ENCODE results near the gene MTSS2.
A peak's percentile ranks its signal among the peaks of the same experiment; 100 is the strongest.
"Not testable (repeated sequence)": the region's sequence is repeated elsewhere in the genome, so short reads cannot be mapped to it uniquely, and the experiment has no call there.

MTSS2 gene

DNA sequence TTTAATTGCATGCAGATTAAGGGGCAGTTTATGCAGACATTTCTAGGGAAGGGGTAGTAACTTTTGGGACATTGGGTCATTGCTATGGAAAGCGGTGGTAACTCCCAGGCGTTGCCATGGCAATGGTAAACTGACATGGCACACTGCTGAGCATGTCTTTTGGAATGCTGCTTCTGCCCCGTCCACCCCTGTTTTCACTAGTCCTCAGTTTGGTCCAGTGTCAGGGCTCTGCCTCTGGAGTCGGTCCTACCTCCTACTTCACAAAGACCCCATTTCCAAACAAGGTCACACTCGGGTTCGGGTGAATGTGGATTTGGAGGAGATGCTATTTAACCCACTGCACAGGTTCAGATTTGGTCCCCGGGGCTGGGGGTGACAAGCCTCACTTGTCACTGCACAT lies 36.6 kb downstream of the MTSS2 start:
- DNase-seq, result peak; percentile 48
- no peaks in the 10 kb centered on the region for H3K27me3 ChIP-seq (replicated peaks)
- in situ Hi-C loops (cut with HindIII; ENCODE audit: low pct_ligation_motif_present, low sequenced_read_pairs), result no loop called here
- no peaks in the 10 kb centered on the region for H3K36me3 ChIP-seq (replicated peaks)
- no peak overlapping the region for H3K4me3 ChIP-seq (ENCODE audit: low read depth, low read length)
- H3K27ac ChIP-seq, result no peak overlapping the region
- TF ChIP-seq, protein P1, sequence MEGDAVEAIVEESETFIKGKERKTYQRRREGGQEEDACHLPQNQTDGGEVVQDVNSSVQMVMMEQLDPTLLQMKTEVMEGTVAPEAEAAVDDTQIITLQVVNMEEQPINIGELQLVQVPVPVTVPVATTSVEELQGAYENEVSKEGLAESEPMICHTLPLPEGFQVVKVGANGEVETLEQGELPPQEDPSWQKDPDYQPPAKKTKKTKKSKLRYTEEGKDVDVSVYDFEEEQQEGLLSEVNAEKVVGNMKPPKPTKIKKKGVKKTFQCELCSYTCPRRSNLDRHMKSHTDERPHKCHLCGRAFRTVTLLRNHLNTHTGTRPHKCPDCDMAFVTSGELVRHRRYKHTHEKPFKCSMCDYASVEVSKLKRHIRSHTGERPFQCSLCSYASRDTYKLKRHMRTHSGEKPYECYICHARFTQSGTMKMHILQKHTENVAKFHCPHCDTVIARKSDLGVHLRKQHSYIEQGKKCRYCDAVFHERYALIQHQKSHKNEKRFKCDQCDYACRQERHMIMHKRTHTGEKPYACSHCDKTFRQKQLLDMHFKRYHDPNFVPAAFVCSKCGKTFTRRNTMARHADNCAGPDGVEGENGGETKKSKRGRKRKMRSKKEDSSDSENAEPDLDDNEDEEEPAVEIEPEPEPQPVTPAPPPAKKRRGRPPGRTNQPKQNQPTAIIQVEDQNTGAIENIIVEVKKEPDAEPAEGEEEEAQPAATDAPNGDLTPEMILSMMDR (IDR thresholded peaks at IDR 0.05; ENCODE audit: low read depth, low read length, missing control alignments), result no peak

DNA sequence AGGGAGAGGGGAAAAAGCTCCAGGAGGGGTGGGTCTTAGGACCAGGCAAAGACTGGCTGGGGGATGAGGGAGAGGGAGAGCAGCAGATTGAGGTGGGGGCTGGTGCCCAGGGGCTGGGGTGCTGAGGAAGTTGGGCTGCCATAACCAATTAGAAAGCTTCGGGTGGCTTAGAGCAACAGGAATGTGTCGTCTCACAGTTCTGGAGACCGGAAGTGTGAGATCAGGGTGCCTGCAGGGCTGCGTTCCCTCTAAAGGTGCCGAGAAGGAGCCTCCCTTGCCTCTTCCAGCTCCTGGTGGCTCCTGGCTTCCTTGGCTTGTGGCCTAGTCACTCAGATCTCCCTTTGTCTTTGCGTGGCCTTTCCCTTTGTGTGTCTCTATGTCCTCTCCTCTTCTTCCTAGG lies 37.2 kb downstream of the MTSS2 start:
- Histone ChIP-seq H3K4me3 (ENCODE audit: low read depth, low read length) (no peak overlapping the region), H3K27me3 (replicated peaks) (no peaks in the 10 kb centered on the region), H3K27ac (no peak overlapping the region), H3K36me3 (replicated peaks) (no peaks in the 10 kb centered on the region)
- no peak for DNase-seq
- in situ Hi-C loops (cut with HindIII; ENCODE audit: low pct_ligation_motif_present, low sequenced_read_pairs), result no loop called here
- TF ChIP-seq, protein P1 (IDR thresholded peaks at IDR 0.05; ENCODE audit: low read depth, low read length, missing control alignments), result no peak

GRCh38 chr16:70647441-70648359 lies 38.2 kb downstream of the MTSS2 start:
- TF ChIP-seq, protein P1 (IDR thresholded peaks at IDR 0.05; ENCODE audit: low read depth, low read length, missing control alignments), result no peak
- Histone ChIP-seq H3K36me3 (replicated peaks) (no peaks in the 10 kb centered on the region), H3K4me3 (ENCODE audit: low read depth, low read length) (no peak overlapping the region), H3K27me3 (replicated peaks) (no peaks in the 10 kb centered on the region), H3K27ac (peak overlapping the region; percentile 47)
- no peak for DNase-seq
- in situ Hi-C loops (cut with HindIII; ENCODE audit: low pct_ligation_motif_present, low sequenced_read_pairs), result no loop called here

DNA sequence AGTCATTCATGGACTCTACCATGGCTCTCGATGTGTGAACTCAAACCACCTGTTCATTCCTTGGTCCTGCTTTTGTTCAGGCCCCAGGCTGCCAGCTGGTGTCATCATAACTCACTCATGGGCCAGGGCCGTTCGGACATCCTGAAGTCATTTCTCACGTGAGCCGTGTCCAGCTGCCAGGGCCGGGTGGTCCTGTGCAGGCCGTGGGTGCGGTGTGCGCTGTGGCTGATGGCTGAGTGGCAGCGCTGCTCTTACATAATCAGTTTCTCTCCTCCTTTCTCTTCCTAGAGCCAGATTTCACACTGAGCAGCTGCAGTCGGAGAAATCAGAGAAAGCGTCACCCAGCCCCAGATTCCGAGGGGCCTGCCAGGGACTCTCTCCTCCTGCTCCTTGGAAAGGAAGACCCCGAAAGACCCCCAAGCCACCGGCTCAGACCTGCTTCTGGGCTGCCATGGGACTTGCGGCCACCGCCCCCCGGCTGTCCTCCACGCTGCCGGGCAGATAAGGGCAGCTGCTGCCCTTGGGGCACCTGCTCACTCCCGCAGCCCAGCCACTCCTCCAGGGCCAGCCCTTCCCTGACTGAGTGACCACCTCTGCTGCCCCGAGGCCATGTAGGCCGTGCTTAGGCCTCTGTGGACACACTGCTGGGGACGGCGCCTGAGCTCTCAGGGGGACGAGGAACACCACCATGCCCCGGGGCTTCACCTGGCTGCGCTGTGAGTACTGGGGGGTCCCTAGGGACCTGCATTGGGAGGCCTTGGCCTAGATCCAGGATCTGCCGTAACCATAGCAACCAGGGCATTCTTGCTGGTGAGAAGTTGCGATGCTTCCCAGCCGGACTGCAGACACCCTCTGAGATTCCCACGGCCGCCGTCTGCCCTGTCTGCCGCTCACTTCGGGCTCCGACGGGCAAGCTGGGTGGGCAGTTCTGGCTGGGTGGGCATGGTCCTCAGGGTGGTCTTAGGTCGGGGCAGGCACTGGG lies 39.3 kb downstream of the MTSS2 start, which contains the start of gene IL34:
Gene IL34, plus strand, starts transcription at position 300 of the 982 bp plus-strand sequence. Its CDS starts 389 bp downstream, at position 689.
- in situ Hi-C loops (cut with HindIII; ENCODE audit: low pct_ligation_motif_present, low sequenced_read_pairs), result no loop called here
- TF ChIP-seq, protein P1 (IDR thresholded peaks at IDR 0.05; ENCODE audit: low read depth, low read length, missing control alignments), result no peak
- Histone ChIP-seq H3K4me3 (ENCODE audit: low read depth, low read length) (no peak within 1 kb of the TSS), H3K36me3 (replicated peaks) (no peaks in the 10 kb centered on the region), H3K27me3 (replicated peaks) (no peaks in the 10 kb centered on the region), H3K27ac (peak within 1 kb of the TSS; percentile 47)
- peak; percentile 80 for DNase-seq

- Histone ChIP-seq H3K4me3 (ENCODE audit: low read depth, low read length) (no peak overlapping the region), H3K36me3 (replicated peaks) (no peaks in the 10 kb centered on the region), H3K27ac (no peak overlapping the region), H3K27me3 (replicated peaks) (no peaks in the 10 kb centered on the region)
- TF ChIP-seq, protein P1 (IDR thresholded peaks at IDR 0.05; ENCODE audit: low read depth, low read length, missing control alignments), result no peak
- in situ Hi-C loops (cut with HindIII; ENCODE audit: low pct_ligation_motif_present, low sequenced_read_pairs), result no loop called here
- DNase-seq, result no peak
Observed at GRCh38 chr16:70644763-70645597, 40.9 kb downstream of the MTSS2 start.

DNA sequence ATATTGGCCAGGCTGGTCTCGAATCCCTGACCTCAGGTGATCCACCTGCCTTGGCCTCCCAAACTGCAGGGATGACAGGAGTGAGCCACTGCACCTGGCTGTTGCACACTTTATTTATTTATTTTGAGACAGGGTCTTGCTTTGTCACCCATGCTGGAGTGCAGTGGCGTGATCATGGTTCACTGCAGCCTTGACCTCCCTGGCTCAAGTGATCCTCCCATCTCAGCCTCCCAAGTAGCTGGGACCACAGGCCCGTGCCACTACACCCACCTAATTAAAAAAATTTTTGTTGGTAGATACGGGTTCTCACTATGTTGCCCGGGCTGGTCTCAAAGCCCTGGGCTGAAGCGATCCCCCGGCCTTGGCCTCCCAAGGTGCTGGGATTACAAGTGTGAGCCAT lies 42.6 kb downstream of the MTSS2 start:
- DNase-seq, result not testable (repeated sequence)

More for the DNA sequence above, 42.6 kb downstream of the MTSS2 start:
- H3K27ac ChIP-seq; H3K27me3 ChIP-seq (replicated peaks); in situ Hi-C loops (cut with HindIII; ENCODE audit: low pct_ligation_motif_present, low sequenced_read_pairs); H3K4me3 ChIP-seq (ENCODE audit: low read depth, low read length); H3K36me3 ChIP-seq (replicated peaks): not testable (repeated sequence)

Data from brain microvascular endothelial cell (primary cell).